Thoracic aorta (tissue), 2 donors: ENCODE data around the gene UGGT2. TPM values are rescaled to one million over a fixed set of nuclear protein-coding genes. Genes with fewer than 3 reads are reported as not detected.

ENCODE experiments used
- ATAC-seq: fragments of 150-250 bp; one replicate; pipeline ENCODE4 v1.8.0; 2017; ENCODE audit warnings: low read depth; ENCODE audit not compliant: insufficient number of reproducible peaks, low FRiP score
- DNase-seq: peaks from one replicate; pipeline ENCODE4 v3.0.0-alpha.2; 2020; ENCODE audit warnings: low spot score
- H3K27ac ChIP-seq, 2 donors: fragments of 200-600 bp; sonication (generic); 1 replicate in 1 of 2; 2 replicates in 1 of 2; pipeline ENCODE4 v1.5.1; 2016; ENCODE audit warnings: mild to moderate bottlenecking in 2 of 2, moderate library complexity in 2 of 2
- H3K27me3 ChIP-seq: fragments of 200-600 bp; sonication (generic); replicated peaks from 2 replicates; pipeline ENCODE4 v1.6.0; 2016; ENCODE audit warnings: mild to moderate bottlenecking; ENCODE audit not compliant: insufficient read depth
- H3K36me3 ChIP-seq: fragments of 200-600 bp; sonication (generic); one replicate; pipeline ENCODE4 v1.5.1; 2016
- H3K4me1 ChIP-seq, 2 donors: fragments of 200-600 bp; sonication (generic); 1 replicate in 1 of 2; 2 replicates in 1 of 2; pipeline versions ENCODE4 v1.5.1 to v1.6.0; 2016; ENCODE audit warnings: low read depth in 2 of 2, mild to moderate bottlenecking in 1 of 2; ENCODE audit not compliant: control insufficient read depth in 1 of 2
- H3K4me3 ChIP-seq: fragments of 200-600 bp; sonication (generic); 2 replicates; pipeline ENCODE4 v1.5.1; 2016; ENCODE audit warnings: mild to moderate bottlenecking
- H3K9me3 ChIP-seq: fragments of 200-600 bp; sonication (generic); 2 replicates; pipeline ENCODE4 v1.5.1; 2016
- total RNA-seq, 2 donors: library from RNA; depleted of rRNA; stranded (reverse); fragments of >200 nt; gene quantifications; one replicate each; pipeline versions ENCODE4 v1.1.0 to v1.2.3, GENCODE V29; 2016
- TF ChIP-seq, protein P1 (sequence below): fragments of 200-600 bp; sonication (generic); IDR thresholded peaks from one replicate; pipeline ENCODE4 v1.5.1; 2019; ENCODE audit warnings: antibody characterized with exemption

Gene UGGT2
- total RNA-seq, 2 donors from 2014 or later, result 80.8 to 116 TPM

DNA sequence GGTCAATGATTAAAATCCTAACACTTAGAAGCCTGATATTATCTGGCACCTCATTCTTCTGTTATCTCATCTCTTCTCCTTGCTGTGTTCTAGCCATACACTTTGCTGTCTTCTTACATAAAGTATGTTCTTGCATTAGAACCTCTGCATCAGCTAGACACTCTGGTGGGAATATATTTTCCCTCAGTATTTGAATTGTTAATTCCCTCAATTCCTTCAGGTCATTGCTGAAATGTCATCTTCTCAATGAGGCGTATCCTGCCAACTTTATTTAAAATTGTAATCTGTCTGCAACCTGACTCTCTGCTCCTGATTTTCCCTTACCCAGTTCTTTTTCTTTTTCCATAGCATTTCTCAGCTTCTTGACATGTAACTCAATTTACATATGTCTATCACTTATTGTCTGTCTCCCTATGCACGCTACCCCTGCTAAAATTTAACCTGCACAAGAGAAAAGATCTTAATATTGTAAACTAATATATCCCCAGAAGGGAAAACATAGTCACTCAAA is 138.2 kb downstream of the UGGT2 start:
- Histone ChIP-seq H3K27me3 (no peaks in the 10 kb centered on the region), H3K4me3 (no peak overlapping the region), H3K9me3 (no peaks in the 10 kb centered on the region), H3K4me1 (no peaks in the 10 kb centered on the region), H3K36me3 (no peaks in the 10 kb centered on the region), H3K27ac (no peak overlapping the region)
- DNase-seq, result no peak
- no peak for ATAC-seq
- TF ChIP-seq, protein P1, sequence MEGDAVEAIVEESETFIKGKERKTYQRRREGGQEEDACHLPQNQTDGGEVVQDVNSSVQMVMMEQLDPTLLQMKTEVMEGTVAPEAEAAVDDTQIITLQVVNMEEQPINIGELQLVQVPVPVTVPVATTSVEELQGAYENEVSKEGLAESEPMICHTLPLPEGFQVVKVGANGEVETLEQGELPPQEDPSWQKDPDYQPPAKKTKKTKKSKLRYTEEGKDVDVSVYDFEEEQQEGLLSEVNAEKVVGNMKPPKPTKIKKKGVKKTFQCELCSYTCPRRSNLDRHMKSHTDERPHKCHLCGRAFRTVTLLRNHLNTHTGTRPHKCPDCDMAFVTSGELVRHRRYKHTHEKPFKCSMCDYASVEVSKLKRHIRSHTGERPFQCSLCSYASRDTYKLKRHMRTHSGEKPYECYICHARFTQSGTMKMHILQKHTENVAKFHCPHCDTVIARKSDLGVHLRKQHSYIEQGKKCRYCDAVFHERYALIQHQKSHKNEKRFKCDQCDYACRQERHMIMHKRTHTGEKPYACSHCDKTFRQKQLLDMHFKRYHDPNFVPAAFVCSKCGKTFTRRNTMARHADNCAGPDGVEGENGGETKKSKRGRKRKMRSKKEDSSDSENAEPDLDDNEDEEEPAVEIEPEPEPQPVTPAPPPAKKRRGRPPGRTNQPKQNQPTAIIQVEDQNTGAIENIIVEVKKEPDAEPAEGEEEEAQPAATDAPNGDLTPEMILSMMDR, result no peak

DNA sequence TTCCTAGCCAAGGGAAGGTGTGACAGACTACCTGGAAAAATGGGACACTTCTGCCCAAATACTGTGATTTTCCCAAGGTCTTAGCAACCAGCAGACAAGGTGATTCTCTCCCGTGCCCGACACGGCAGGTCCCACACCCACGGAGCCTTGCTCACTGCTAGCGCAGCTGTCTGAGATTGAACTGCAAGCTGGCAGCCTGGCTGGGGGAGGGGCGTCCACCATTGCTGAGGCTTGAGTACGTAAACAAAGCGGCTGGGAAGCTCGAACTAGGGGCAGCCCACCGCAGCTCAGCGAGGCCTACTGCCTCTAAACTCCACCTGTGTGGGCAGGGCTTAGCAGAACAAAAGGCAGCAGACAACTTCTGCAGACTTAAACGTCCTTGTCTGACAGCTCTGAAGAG is 146.2 kb downstream of the UGGT2 start:
- Histone ChIP-seq H3K27ac (no peak overlapping the region), H3K4me3 (no peak overlapping the region), H3K9me3 (no peaks in the 10 kb centered on the region), H3K36me3 (peaks cover 10% of the 10 kb centered on the region), H3K27me3 (no peaks in the 10 kb centered on the region), H3K4me1 (peaks cover 4 to 11% of the 10 kb centered on the region in 2 donors)
- TF ChIP-seq, protein P1, result no peak
- DNase-seq (no peak), ATAC-seq (no peak)

DNA sequence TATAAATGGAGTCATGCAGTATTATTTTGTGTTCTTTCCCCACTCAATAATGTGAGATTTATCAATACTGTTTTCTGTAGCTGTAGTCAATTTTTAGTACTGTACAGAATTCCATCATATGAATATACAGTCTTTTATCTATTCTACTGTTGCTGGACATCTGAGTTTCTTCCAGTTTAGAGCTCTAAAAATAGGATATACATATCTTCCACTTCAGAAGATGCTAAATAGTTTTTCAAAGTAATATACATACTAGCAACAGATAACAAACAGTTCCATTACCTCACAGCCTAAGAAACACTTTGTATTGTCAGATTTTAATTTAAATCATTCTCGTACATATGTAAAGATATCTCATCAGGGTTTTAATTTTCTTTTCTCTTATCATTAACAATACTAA is 149.6 kb downstream of the UGGT2 start:
- TF ChIP-seq, protein P1, result no peak
- ATAC-seq (no peak), DNase-seq (no peak)
- Histone ChIP-seq H3K36me3 (peaks cover 10% of the 10 kb centered on the region), H3K27me3 (no peaks in the 10 kb centered on the region), H3K27ac (no peak overlapping the region), H3K4me1 (peaks cover 4 to 11% of the 10 kb centered on the region in 2 donors), H3K9me3 (no peaks in the 10 kb centered on the region), H3K4me3 (no peak overlapping the region)

DNA sequence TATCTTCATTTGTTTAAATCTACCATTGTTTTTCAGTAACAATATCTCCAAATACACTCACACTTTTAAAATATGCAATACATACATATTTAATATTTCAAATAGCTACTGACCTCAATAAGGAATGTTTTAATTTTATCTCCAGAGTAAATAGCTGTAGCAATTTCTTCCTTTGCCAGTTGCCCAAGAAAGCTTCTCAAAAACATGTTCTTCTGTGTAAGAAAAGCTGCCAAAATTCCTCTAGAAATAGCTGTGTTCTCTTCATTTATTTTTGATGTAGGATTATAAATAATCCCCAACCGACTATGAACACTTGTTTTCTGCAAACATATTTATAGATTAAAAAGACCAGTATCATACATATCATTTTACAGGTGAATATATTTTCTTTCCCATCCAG is 150.5 kb downstream of the UGGT2 start:
- H3K9me3 ChIP-seq, result no peaks in the 10 kb centered on the region
- peaks cover 4 to 11% of the 10 kb centered on the region in 2 donors for H3K4me1 ChIP-seq
- peaks cover 10% of the 10 kb centered on the region for H3K36me3 ChIP-seq
- H3K4me3 ChIP-seq, result no peak overlapping the region
- H3K27ac ChIP-seq, result no peak overlapping the region
- H3K27me3 ChIP-seq, result no peaks in the 10 kb centered on the region
- ATAC-seq, result no peak
- DNase-seq, result no peak
- TF ChIP-seq, protein P1, result no peak

DNA sequence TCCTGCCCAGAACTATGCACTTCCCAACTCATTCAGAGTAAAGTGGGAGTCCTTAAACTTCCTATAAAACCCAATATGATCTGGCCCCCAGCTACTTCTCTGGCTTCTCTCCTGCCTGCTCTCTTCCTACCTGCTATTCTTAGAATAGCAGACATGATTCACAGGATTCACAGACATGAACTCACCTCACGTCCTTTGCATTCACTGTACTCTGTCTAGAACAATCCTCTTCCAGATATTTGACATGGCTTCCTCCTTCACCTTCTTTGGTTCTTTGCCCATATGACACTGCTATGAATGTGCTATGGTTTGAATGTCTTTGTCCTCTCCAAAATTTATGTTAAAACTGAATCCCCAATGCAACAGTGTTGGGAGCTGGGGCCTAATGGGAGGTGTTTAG is 154.9 kb downstream of the UGGT2 start:
- no peak for DNase-seq
- no peaks in the 10 kb centered on the region for H3K36me3 ChIP-seq
- peaks cover 2 to 19% of the 10 kb centered on the region in 2 donors for H3K4me1 ChIP-seq
- ATAC-seq, result no peak
- H3K27me3 ChIP-seq, result no peaks in the 10 kb centered on the region
- no peak overlapping the region for H3K27ac ChIP-seq
- no peaks in the 10 kb centered on the region for H3K9me3 ChIP-seq
- TF ChIP-seq, protein P1, result no peak
- H3K4me3 ChIP-seq, result no peak overlapping the region
